GM12878 (cell line): ENCODE results near the gene PAPPA. TPM values are rescaled to one million over a fixed set of nuclear protein-coding genes. Genes with fewer than 3 reads are reported as not detected.

Experiments
- ATAC-seq: fragments of 200-7000 bp; cut with Tn5 transposase; 3 replicates; pipeline ENCODE4 v1.9.1; 2020; ENCODE audit warnings: mild to moderate bottlenecking, moderate library complexity
- BruUV-seq: library from RNA; stranded (reverse); fragments of 400-500 nt; replicated peaks from 2 replicates; lab custom pipeline; 2021; lab: Mats Ljungman, UMichigan
- CTCF ChIA-PET: fragments of 300-600 bp; sonication (Branson Sonifier 250); formaldehyde crosslinking; extraction: SDS; loops from one replicate; lab custom pipeline; 2021; ENCODE audit warnings: inconsistent platforms; lab: Yijun Ruan, JAX
- POLR2A ChIA-PET: fragments of 350-600 bp; formaldehyde crosslinking; extraction: SDS; loops from one replicate; lab custom pipeline; 2021; ENCODE audit warnings: inconsistent platforms; lab: Charles Lee
- RAD21 ChIA-PET: fragments of 300-600 bp; sonication (Branson Sonifier 250); formaldehyde crosslinking; loops from one replicate; lab custom pipeline; 2023; ENCODE audit warnings: antibody characterized with exemption; ENCODE audit not compliant: unreplicated experiment; lab: Charles Lee
- SMC1A ChIA-PET: fragments of 300-600 bp; sonication (Branson Sonifier 250); formaldehyde crosslinking; loops from one replicate; lab custom pipeline; 2023; ENCODE audit not compliant: unreplicated experiment, uncharacterized antibody; lab: Charles Lee
- DNase-seq: peaks from one replicate; pipeline ENCODE4 v3.0.0-alpha.2; 2011; ENCODE audit warnings: low read depth, low spot score
- FAIRE-seq: peaks from 3 replicates; lab custom pipeline; 2011; peaks lifted over from hg19 to GRCh38; lab: Jason Lieb, UNC
- H2AFZ ChIP-seq: 2 replicates; pipeline ENCODE4 v1.6.0; 2011; ENCODE audit warnings: low read depth, low read length, control low read depth; ENCODE audit not compliant: control insufficient read depth
- H3K27ac ChIP-seq: 2 replicates; pipeline ENCODE4 v1.5.1; 2011; ENCODE audit warnings: control low read depth; ENCODE audit not compliant: control insufficient read depth, insufficient read depth
- H3K27me3 ChIP-seq, 2 experiments: replicated peaks in 1 of 2; 2 replicates each; pipeline versions ENCODE4 v1.6.0 to v1.6.1; 2011; ENCODE audit warnings: low read length in 1 of 2; ENCODE audit not compliant: control insufficient read depth in 2 of 2, insufficient read depth in 2 of 2
- H3K36me3 ChIP-seq, 2 experiments: 2 replicates each; pipeline ENCODE4 v1.5.1; 2011; ENCODE audit warnings: low read length in 1 of 2; ENCODE audit not compliant: control insufficient read depth in 2 of 2, insufficient read depth in 2 of 2
- H3K4me1 ChIP-seq: 2 replicates; pipeline ENCODE4 v1.6.1; 2011; ENCODE audit warnings: mild to moderate bottlenecking, low read length, moderate library complexity, mixed read lengths; ENCODE audit not compliant: control insufficient read depth, insufficient read depth
- H3K4me2 ChIP-seq: 2 replicates; pipeline ENCODE4 v1.6.0; 2011; ENCODE audit warnings: control low read depth; ENCODE audit not compliant: control insufficient read depth, insufficient read depth
- H3K4me3 ChIP-seq: fragments of 200-600 bp; sonication (generic); 2 replicates; pipeline ENCODE4 v1.5.1; 2016
- H3K79me2 ChIP-seq: 2 replicates; pipeline ENCODE4 v1.6.0; 2011; ENCODE audit warnings: low read length; ENCODE audit not compliant: control insufficient read depth, insufficient read depth
- H3K9ac ChIP-seq: 2 replicates; pipeline ENCODE4 v1.8.0; 2011; ENCODE audit warnings: low read length, control low read depth, mixed read lengths; ENCODE audit not compliant: control insufficient read depth, insufficient read depth
- H3K9me3 ChIP-seq: replicated peaks from 3 replicates; pipeline ENCODE4 v1.5.1; 2011; ENCODE audit warnings: mild to moderate bottlenecking, low read length; ENCODE audit not compliant: control insufficient read depth, insufficient read depth
- H4K20me1 ChIP-seq: 2 replicates; pipeline ENCODE4 v1.6.0; 2011; ENCODE audit not compliant: control insufficient read depth, insufficient read depth
- MXI1 ChIP-seq: fragments of 150-350 bp; IDR thresholded peaks from 2 replicates; pipeline ENCODE4 v1.6.1; 2011; ENCODE audit warnings: low read depth, mild to moderate bottlenecking, inconsistent platforms, low read length, improper control_type of control experiment
- MYC ChIP-seq: IDR thresholded peaks from 2 replicates; pipeline ENCODE4 v1.6.1; 2011; ENCODE audit warnings: mild to moderate bottlenecking, low read length, moderate library complexity, inconsistent platforms; ENCODE audit not compliant: insufficient read depth, insufficient replicate concordance, insufficient read length, severe bottlenecking
- NRF1 ChIP-seq: conservative IDR thresholded peaks from 2 replicates; pipeline ENCODE4 v1.6.1; 2011; ENCODE audit warnings: mild to moderate bottlenecking, low read depth, low read length, improper control_type of control experiment
- POU2F2 ChIP-seq: IDR thresholded peaks from 3 replicates; pipeline ENCODE4 v1.6.1; 2011; ENCODE audit warnings: low read depth, mild to moderate bottlenecking, low read length, borderline replicate concordance
- RB1 ChIP-seq: fragments of 450-650 bp; formaldehyde crosslinking; IDR thresholded peaks from 2 replicates; pipeline ENCODE4 v1.6.1; 2017; ENCODE audit warnings: mild to moderate bottlenecking, borderline replicate concordance
- SIN3A ChIP-seq: IDR thresholded peaks from 2 replicates; pipeline ENCODE4 v1.6.1; 2012; ENCODE audit warnings: low read depth, low read length, improper control_type of control experiment
- SMAD1 ChIP-seq: fragments of 450-650 bp; IDR thresholded peaks from 2 replicates; pipeline ENCODE4 v1.6.1; 2018; ENCODE audit warnings: mild to moderate bottlenecking, low read depth; ENCODE audit not compliant: partially characterized antibody
- STAT3 ChIP-seq: IDR thresholded peaks from 2 replicates; pipeline ENCODE4 v1.6.1; 2011; ENCODE audit warnings: low read depth, low read length, improper control_type of control experiment
- TARDBP ChIP-seq: IDR thresholded peaks from 2 replicates; pipeline ENCODE4 v1.6.1; 2016; ENCODE audit warnings: borderline replicate concordance
- ZNF384 ChIP-seq: IDR thresholded peaks from 2 replicates; pipeline ENCODE4 v1.6.1; 2012; ENCODE audit warnings: low read depth, mild to moderate bottlenecking, low read length, improper control_type of control experiment, borderline replicate concordance
- WGBS: methylation state at CpG from one replicate; pipeline ENCODE4 v1.1.6; 2016; ENCODE audit warnings: low lambda C conversion rate; ENCODE audit not compliant: insufficient replicate concordance, insufficient coverage; ENCODE audit errors: missing lambda C conversion rate; 5-methylcytosine and 5-hydroxymethylcytosine counted together
- in situ Hi-C: fragments of 300-500 bp; cut with MboI; formaldehyde crosslinking; loops from 9 replicates; pipeline ENCODE4 v1.14.3; 2018; ENCODE audit warnings: mixed read lengths
- intact Hi-C: fragments of 100-400 bp; cut with micrococcal nuclease; formaldehyde crosslinking; loops from one replicate; pipeline ENCODE4 v1.14.2; 2022; ENCODE audit not compliant: unreplicated experiment
- polyA plus RNA-seq, 11 experiments: library from polyadenylated mRNA; depleted of rRNA in 4 of 11; unstranded in 6 of 11; stranded (reverse) in 5 of 11; fragments of >200 nt; fragmentation: Nextera tagmentation in 4 of 11; fragmentation: Illumina TruSeq in 1 of 11; extraction: Ambion mirVana in 4 of 11; extraction: Trizol in 1 of 11; gene quantifications; 1 replicate in 1 of 11; 2 replicates in 10 of 11; pipeline versions ENCODE4 v1.2.1 to v1.2.3, GENCODE V29; 2011 to 2016; ENCODE audit warnings: inconsistent platforms in 2 of 11, missing spikeins in 2 of 11, low read depth in 1 of 11
- total RNA-seq, 4 experiments: library from RNA; depleted of rRNA in 3 of 4; stranded (reverse); fragments of >200 nt in 3 of 4; fragmentation: Illumina TruSeq in 1 of 4; extraction: Trizol in 1 of 4; gene quantifications; 2 replicates each; pipeline versions ENCODE4 v1.2.1 to v1.2.3, GENCODE V29; 2013 to 2021
- TF ChIP-seq, protein P1 (sequence below): IDR thresholded peaks from 2 replicates; pipeline ENCODE4 v1.6.1; 2012; ENCODE audit warnings: mild to moderate bottlenecking, low read depth, low read length
- TF ChIP-seq, protein P2 (sequence below): fragments of 450-650 bp; IDR thresholded peaks from 2 replicates; pipeline ENCODE4 v1.6.1; 2017; ENCODE audit warnings: borderline replicate concordance

The PAPPA gene
- total and polyA plus RNA-seq, 10 of the 15 experiments (the other 5 are each of a cell fraction or from before 2014, with no cell fraction given): under 0.01 to 0.19 (median 0.02) TPM; not detected in 4

DNA sequence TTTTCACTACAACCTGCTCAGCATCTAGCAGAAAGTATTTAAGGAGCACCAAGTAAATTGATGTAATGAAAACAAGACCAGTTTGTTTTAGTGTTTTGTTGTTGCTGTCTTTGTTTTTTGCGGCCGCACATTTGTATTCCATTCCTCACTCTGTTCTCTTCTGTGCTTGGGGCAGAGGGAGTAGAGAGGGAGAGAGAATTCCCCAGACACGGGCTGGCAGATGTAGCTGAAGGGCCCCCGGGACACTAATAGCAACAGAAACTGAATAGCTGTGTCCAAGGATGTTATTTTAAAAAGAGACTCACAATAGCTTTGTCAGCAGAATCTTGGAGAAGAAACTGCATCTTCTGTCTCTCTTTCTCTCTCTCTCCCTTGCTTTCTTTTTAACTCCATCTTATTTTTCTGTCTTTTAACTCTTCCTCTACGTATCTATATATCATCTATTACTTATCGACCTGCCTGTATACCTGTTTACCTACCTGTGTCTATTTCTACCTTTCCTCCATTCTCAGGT lies 145.3 kb downstream of the PAPPA start:
- in situ Hi-C loops: no loop called here
- Histone ChIP-seq H3K9me3 (no peaks in the 10 kb centered on the region), H3K36me3 (no peaks in the 10 kb centered on the region), H3K4me3 (no peak overlapping the region), H3K4me1 (no peaks in the 10 kb centered on the region), H4K20me1 (no peaks in the 10 kb centered on the region), H3K9ac (no peak overlapping the region), H3K4me2 (no peak overlapping the region), H3K27me3 (peaks cover 0 to 3% of the 10 kb centered on the region in 2 experiments; a peak in 1 of 4 replicates), H2AFZ (no peak overlapping the region), H3K27ac (no peak overlapping the region), H3K79me2 (no peaks in the 10 kb centered on the region)
- no TSS peak for BruUV-seq
- intact Hi-C loops: no loop called here
- no peak for TF ChIP-seq STAT3
- TF ChIP-seq TARDBP: no peak
- TF ChIP-seq MXI1: no peak
- no peak for TF ChIP-seq RB1
- WGBS: 32% methylated on average over 6 of the region's 6 CpGs
- ChIA-PET POLR2A (no interaction called here), CTCF (interaction anchor here (0.7 to 1.0 kb wide), 2 partner anchors 9 to 12 kb away, joined by 3 read pairs; no protein-coding TSS in a partner anchor), RAD21 (no interaction called here), SMC1A (interaction anchor here (1.0 to 1.3 kb wide), 2 partner anchors 9 to 13 kb away, joined by 3 read pairs; no protein-coding TSS in a partner anchor)
- DNase-seq (no peak), ATAC-seq (no peak), FAIRE-seq (no peak)

DNA sequence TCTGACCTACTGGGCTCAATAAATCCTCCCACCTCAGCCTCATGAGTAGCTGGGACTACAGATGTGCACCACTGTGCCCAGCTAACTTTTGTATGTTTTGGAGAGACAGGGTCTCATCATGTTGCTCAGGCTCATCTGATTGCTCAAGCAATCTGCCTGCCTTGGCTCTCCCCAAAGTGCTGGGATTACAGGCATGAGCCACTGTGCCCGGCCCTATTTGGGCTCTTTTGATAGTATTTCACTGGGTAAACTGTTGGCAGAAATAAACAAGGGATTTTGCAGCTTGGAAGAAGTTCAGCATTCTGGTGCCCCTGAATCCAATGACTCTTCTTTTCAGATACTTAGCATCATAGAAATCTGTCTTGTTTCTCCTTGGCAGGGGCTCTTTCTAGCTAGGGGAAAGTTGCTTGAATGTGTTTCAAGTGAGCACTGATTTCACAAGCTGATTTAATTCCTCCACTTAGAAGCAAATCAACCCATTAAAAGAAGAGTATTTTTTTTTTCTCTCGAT lies 146.8 kb downstream of the PAPPA start:
- ChIA-PET RAD21 (no interaction called here), POLR2A (no interaction called here), SMC1A (no interaction called here), CTCF (interaction anchor here (1.3 kb wide), 1 partner anchor 271 kb away, joined by 3 read pairs; no protein-coding TSS in a partner anchor)
- no peak for DNase-seq
- no peak overlapping the region for H3K27ac ChIP-seq
- WGBS: 0% methylated on average over 2 of the region's 2 CpGs
- no peak overlapping the region for H3K4me3 ChIP-seq
- H3K36me3 ChIP-seq: no peaks in the 10 kb centered on the region
- H3K4me1 ChIP-seq: no peaks in the 10 kb centered on the region
- no peak for FAIRE-seq
- no peak overlapping the region for H2AFZ ChIP-seq
- no peaks in the 10 kb centered on the region for H4K20me1 ChIP-seq
- no peak overlapping the region for H3K9ac ChIP-seq
- H3K27me3 ChIP-seq: peaks cover 0 to 3% of the 10 kb centered on the region in 2 experiments; a peak in 1 of 4 replicates
- BruUV-seq: no TSS peak
- in situ Hi-C loops (no loop called here), intact Hi-C loops (no loop called here)
- H3K79me2 ChIP-seq: no peaks in the 10 kb centered on the region
- H3K9me3 ChIP-seq: no peaks in the 10 kb centered on the region
- ATAC-seq: no peak
- no peak overlapping the region for H3K4me2 ChIP-seq
- TF ChIP-seq ZNF384 (no peak), MYC (no peak), NRF1 (no peak), SIN3A (no peak), POU2F2 (no peak), SMAD1 (no peak)
- TF ChIP-seq, protein P1, sequence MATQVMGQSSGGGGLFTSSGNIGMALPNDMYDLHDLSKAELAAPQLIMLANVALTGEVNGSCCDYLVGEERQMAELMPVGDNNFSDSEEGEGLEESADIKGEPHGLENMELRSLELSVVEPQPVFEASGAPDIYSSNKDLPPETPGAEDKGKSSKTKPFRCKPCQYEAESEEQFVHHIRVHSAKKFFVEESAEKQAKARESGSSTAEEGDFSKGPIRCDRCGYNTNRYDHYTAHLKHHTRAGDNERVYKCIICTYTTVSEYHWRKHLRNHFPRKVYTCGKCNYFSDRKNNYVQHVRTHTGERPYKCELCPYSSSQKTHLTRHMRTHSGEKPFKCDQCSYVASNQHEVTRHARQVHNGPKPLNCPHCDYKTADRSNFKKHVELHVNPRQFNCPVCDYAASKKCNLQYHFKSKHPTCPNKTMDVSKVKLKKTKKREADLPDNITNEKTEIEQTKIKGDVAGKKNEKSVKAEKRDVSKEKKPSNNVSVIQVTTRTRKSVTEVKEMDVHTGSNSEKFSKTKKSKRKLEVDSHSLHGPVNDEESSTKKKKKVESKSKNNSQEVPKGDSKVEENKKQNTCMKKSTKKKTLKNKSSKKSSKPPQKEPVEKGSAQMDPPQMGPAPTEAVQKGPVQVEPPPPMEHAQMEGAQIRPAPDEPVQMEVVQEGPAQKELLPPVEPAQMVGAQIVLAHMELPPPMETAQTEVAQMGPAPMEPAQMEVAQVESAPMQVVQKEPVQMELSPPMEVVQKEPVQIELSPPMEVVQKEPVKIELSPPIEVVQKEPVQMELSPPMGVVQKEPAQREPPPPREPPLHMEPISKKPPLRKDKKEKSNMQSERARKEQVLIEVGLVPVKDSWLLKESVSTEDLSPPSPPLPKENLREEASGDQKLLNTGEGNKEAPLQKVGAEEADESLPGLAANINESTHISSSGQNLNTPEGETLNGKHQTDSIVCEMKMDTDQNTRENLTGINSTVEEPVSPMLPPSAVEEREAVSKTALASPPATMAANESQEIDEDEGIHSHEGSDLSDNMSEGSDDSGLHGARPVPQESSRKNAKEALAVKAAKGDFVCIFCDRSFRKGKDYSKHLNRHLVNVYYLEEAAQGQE: no peak
- TF ChIP-seq, protein P2, sequence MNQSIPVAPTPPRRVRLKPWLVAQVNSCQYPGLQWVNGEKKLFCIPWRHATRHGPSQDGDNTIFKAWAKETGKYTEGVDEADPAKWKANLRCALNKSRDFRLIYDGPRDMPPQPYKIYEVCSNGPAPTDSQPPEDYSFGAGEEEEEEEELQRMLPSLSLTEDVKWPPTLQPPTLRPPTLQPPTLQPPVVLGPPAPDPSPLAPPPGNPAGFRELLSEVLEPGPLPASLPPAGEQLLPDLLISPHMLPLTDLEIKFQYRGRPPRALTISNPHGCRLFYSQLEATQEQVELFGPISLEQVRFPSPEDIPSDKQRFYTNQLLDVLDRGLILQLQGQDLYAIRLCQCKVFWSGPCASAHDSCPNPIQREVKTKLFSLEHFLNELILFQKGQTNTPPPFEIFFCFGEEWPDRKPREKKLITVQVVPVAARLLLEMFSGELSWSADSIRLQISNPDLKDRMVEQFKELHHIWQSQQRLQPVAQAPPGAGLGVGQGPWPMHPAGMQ: no peak
